Right lung (tissue), 5 donors: ENCODE measurements around the gene AFMID. TPM values are rescaled to one million over a fixed set of nuclear protein-coding genes. Genes with fewer than 3 reads are reported as not detected.

Experiments used
- DNase-seq, 2 donors: peaks; one replicate each; pipeline ENCODE4 v3.0.0-alpha.2; 2013
- polyA plus RNA-seq, 5 donors: library from polyadenylated mRNA; unstranded; fragments of 120-200 nt; gene quantifications; one replicate each; pipeline versions ENCODE4 v1.2.1 to v1.2.3, GENCODE V29; 2013; ENCODE audit warnings: inconsistent platforms in 1 of 5, low replicate concordance in 1 of 5; ENCODE audit not compliant: insufficient read length in 5 of 5, insufficient read depth in 1 of 5

AFMID gene
- polyA plus RNA-seq, 5 donors, result 45.4 to 55.4 (median 53.7) TPM

GRCh38 chr17:78214016-78214705 lies 27.0 kb downstream of the AFMID start, which contains the start of gene BIRC5:
Gene BIRC5, plus strand, starts transcription at chr17:78214253. Its CDS starts 64 bp downstream, at chr17:78214317.
- DNase-seq, result peak; percentile 74 to 77

- DNase-seq, result no peak
Measured at GRCh38 chr17:78214706-78215061, 27.5 kb downstream of the AFMID start.

- no peak for DNase-seq
Measured at GRCh38 chr17:78219396-78220150, 32.4 kb downstream of the AFMID start.

- DNase-seq, result no peak
Measured at GRCh38 chr17:78223061-78223460, 35.9 kb downstream of the AFMID start.

DNA sequence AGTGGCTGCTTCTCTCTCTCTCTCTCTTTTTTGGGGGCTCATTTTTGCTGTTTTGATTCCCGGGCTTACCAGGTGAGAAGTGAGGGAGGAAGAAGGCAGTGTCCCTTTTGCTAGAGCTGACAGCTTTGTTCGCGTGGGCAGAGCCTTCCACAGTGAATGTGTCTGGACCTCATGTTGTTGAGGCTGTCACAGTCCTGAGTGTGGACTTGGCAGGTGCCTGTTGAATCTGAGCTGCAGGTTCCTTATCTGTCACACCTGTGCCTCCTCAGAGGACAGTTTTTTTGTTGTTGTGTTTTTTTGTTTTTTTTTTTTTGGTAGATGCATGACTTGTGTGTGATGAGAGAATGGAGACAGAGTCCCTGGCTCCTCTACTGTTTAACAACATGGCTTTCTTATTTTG lies 36.6 kb downstream of the AFMID start:
- DNase-seq, result no peak

DNA sequence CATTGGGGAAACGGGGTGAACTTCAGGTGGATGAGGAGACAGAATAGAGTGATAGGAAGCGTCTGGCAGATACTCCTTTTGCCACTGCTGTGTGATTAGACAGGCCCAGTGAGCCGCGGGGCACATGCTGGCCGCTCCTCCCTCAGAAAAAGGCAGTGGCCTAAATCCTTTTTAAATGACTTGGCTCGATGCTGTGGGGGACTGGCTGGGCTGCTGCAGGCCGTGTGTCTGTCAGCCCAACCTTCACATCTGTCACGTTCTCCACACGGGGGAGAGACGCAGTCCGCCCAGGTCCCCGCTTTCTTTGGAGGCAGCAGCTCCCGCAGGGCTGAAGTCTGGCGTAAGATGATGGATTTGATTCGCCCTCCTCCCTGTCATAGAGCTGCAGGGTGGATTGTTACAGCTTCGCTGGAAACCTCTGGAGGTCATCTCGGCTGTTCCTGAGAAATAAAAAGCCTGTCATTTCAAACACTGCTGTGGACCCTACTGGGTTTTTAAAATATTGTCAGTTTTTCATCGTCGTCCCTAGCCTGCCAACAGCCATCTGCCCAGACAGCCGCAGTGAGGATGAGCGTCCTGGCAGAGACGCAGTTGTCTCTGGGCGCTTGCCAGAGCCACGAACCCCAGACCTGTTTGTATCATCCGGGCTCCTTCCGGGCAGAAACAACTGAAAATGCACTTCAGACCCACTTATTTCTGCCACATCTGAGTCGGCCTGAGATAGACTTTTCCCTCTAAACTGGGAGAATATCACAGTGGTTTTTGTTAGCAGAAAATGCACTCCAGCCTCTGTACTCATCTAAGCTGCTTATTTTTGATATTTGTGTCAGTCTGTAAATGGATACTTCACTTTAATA lies 37.3 kb downstream of the AFMID start:
- DNase-seq, result no peak

DNA sequence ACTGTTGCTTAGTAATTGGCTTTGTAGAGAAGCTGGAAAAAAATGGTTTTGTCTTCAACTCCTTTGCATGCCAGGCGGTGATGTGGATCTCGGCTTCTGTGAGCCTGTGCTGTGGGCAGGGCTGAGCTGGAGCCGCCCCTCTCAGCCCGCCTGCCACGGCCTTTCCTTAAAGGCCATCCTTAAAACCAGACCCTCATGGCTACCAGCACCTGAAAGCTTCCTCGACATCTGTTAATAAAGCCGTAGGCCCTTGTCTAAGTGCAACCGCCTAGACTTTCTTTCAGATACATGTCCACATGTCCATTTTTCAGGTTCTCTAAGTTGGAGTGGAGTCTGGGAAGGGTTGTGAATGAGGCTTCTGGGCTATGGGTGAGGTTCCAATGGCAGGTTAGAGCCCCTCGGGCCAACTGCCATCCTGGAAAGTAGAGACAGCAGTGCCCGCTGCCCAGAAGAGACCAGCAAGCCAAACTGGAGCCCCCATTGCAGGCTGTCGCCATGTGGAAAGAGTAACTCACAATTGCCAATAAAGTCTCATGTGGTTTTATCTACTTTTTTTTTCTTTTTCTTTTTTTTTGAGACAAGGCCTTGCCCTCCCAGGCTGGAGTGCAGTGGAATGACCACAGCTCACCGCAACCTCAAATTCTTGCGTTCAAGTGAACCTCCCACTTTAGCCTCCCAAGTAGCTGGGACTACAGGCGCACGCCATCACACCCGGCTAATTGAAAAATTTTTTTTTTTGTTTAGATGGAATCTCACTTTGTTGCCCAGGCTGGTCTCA lies 38.1 kb downstream of the AFMID start:
- DNase-seq, result no peak

- DNase-seq, result no peak
Measured at GRCh38 chr17:78226055-78226758, 39.0 kb downstream of the AFMID start.

GRCh38 chr17:78226759-78227454 lies 39.7 kb downstream of the AFMID start:
- no peak for DNase-seq

- no peak for DNase-seq
Measured at GRCh38 chr17:78227455-78227916, 40.3 kb downstream of the AFMID start.

DNA sequence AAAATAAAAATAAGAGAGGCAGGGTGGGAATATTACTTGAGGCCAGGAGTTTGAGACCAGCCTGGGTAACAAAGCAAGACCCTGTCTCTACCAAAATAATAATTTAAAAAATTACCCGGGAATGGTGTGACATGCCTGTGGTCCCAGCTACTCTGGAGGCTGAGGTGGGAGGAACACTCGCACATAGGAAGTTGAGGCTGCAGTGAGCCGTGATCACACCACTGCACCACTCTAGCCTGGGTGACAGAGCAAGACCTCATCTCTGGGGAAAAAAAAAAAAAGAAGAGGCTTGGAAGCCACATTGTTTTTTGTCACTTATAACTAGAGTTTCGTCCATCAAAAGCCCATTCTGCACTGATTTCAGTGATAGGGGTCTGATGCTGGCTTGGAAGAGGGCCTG lies 41.0 kb downstream of the AFMID start:
- DNase-seq, result no peak

DNA sequence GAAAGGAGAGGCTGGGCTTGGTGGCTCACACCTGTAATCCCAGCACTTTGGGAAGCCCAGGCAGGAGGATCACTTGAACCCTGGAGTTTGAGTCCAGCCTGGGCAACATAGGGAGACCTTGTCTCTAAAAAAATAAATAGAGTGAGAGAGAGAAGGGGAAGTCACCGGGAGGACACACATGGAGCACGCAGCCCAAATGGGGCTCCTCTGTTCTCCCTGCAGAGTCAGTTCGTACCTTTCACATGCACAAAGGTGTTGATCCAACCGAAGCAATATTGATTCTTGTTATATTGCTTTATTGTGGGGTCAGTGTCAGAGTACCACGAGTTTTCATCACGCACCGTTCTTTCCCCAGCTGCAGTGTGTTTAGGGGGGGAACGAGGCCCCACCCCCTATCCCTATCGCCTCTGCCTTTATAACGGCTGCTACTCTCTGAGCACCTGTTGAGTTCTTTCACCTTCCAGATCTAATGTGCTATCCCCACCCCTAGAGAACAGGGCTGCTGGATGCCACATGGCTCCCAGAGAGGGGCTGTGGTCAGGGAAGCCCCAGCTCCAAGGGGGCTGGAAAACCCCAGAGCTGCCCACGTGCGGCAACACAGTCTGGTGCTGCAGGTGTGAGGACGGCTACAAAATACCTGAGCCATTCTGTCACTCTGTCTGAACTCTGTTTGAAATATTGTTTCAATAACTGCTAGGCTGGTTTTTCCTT lies 43.2 kb downstream of the AFMID start:
- no peak for DNase-seq

DNA sequence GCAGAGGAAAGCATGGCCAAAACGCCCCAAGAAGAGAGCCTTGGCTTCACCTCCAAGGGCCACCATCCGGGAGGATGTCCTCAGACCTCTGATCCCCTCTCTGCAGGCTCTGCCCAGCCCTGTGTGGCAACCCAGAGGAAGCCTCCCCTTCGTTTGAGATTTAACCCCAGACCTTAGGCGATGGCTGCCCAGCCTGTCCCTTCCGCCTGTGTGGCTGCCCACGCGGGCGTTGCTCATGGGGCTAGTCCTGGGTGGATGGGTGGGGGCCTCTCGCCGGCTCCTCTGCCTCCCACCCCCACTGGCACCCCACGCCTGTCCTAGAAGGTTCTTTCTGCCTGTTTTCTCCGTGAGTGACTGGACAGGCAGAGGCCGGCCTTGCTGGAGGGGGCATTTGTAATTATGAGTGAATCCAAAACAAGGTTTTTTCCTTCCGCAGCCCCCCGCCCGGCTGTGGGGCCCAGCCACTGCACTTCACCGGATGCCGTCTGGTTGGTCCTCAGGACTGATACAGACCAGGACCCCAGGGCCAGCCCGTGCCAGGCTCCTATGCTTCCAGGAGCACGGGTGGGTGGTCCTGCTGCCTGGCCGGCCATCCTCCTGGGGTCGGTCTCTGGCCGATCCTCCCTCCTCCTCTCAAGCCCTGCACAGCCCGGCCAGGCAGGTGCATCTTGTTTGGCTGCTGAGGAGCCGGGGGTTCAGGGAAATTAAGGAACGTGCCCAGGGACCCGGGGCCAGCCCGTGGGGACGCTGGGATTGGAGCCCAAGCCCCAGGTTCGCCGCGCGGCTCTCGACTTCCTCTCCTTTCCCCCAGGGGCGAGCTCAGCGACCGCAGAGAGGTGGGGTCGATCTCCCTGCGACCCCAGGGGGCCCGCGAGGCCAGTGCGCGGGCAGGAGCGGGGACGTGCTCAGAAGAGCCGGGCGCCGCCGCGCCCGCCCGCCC lies 44.1 kb downstream of the AFMID start, which contains the start of gene TMEM235:
Gene TMEM235 (plus strand): TSS at position 636 of the 940 bp plus-strand sequence. CDS start 393 bp downstream, outside the sequence.
- DNase-seq, result no peak

DNA sequence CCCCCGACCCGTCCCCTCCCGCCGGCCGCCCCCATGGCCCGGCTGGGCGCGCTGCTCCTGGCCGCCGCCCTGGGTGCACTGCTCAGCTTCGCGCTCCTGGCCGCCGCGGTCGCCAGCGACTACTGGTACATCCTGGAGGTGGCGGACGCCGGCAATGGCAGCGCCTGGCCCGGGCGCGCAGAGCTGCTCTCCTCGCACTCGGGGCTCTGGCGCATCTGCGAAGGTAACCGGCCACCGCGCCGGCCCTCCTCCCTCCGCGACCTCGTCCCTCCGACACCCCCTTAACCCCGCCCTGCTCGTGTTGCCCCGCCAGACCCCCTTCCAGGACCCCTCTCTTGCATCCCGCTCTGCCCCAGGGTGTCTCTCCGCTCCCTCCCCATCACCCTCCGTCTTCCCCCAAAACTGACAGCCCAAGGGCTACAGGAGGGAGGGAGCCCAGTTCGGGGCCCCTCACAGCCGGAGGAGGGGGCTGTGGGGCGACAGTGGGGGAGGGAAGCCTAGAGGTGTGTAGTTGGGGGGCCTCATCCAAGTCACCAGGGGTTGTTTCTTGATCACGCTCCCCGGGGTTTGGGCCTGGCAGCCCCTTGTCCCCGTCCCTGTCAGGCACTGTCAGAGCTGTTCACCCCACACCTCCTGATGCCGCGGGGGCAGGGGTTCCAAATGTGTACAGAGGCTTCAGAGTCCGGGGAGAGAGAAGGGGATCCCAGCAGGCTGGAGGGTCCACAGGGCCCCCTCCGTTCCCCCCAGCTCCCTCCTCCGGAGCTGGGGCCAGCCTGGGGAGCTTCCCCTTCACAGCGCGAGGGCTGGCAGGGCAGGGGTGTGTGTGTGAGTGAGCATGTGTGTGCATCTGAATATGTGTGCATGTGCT lies 45.1 kb downstream of the AFMID start:
- DNase-seq, result no peak

DNA sequence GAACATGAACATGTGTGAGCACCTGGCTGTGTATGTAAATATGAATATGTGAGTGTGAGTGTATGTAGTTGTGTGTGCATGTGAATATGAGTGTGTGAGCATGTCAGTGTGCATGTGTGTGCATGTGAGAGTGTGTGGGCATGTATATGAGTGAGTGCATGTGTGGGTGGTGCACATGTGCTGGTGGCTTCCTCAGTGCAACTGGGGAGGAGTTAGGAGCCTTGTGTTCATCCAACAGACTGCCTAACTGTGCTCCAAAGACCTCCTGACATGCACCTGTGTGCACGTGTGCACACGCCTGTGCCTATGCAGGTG lies 45.7 kb downstream of the AFMID start:
- no peak for DNase-seq

DNA sequence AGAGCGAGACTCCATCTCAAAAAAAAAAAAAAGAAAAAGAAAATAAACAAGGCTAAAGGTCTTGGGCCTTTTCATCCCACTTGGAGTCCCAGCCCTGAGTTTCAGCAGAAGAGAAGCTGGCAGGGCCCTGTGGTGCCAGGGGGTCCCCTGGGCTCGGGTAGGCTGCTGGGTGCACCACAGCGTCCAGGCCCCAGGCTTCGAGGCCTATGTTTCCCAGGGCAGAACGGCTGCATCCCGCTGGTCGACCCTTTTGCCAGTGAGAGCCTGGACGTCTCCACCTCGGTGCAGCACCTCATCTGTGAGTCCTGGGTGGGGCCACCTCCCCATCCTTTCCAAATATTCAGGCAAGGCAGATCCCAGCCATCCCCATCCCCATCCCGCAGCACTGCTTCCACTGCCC lies 46.5 kb downstream of the AFMID start:
- no peak for DNase-seq

DNA sequence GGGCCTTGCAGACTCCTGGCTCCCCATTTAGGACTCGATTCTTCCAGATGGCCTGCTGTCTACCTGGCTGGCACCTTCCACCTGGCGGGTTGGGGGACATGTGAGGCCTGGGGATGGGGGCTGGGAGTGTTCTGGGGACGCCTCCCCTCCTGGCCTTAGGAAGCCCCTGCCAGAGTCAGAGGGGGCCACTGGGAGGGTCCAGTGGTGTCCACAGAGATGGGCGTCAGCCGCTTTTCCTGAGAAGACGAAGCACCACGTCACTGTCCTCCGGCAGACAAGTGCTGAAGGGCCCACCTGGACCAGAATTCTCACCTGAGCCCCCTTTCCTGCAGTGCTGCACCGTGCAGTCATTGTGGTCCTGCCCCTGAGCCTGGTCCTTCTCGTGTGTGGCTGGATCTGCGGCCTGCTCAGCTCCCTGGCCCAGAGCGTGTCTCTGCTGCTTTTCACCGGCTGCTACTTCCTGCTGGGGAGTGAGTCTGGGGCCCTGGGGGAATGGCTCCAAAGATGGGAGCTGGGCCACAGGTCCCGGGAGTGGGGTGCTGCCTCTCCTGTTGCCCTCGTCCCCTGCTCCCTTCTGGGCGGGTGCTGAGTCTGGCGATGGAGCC lies 47.2 kb downstream of the AFMID start:
- no peak for DNase-seq
